ENCODE data around the gene NWD2.

The NWD2 gene

DNA sequence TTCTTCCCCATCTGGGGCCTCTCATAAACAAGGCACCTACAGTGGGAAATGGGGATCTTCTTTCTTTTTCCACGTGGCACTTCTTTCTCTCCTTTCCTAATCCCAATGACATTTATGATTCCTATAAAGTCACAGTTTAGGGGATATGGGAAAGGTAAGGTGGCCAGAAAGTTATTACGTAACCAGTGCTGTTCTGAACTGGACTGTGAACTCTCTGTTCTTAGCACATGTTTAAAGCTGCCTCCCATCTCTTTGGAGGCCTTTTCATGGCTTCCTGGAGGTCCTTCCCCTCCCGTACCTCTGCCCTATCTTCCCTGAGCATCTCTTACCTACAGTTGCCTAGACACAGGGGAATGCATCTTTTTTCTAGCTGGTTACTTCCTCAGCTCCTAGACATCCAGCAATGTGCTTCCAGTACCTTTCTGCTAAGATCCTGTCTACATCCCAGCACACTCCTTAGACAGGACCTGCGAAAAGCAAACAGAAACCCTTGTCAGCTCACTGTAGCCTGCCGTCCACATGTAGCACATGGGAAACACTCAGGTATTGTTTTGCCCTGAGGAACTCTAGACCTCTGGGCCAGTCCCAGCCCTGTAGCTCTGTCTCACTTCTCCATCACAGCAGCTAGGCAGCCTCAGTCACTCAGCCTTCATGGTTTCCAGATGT is 195.4 kb downstream of the NWD2 start:
- DNase-seq (ENCODE audit: low spot score): no peak

DNA sequence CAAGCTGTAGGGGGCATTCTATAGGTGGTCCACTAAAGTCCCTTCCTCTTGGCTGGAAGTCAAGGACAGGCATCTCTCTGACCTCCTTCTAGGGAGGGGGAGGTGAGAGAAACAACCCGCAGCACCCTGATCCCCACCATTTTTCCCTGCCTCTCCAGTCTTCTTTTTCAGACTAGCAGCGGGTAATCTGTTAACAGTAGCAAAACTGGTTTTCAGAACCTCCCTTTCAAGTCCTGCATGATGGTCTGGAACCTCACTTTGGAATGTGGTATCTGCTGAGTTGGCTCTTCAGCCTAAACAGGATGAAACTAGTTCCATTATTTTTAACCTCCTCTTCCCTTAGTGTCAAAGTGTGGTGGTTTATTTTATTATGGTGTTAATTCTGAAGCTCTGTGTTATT is 196.0 kb downstream of the NWD2 start:
- no peak for DNase-seq (ENCODE audit: low spot score)

DNA sequence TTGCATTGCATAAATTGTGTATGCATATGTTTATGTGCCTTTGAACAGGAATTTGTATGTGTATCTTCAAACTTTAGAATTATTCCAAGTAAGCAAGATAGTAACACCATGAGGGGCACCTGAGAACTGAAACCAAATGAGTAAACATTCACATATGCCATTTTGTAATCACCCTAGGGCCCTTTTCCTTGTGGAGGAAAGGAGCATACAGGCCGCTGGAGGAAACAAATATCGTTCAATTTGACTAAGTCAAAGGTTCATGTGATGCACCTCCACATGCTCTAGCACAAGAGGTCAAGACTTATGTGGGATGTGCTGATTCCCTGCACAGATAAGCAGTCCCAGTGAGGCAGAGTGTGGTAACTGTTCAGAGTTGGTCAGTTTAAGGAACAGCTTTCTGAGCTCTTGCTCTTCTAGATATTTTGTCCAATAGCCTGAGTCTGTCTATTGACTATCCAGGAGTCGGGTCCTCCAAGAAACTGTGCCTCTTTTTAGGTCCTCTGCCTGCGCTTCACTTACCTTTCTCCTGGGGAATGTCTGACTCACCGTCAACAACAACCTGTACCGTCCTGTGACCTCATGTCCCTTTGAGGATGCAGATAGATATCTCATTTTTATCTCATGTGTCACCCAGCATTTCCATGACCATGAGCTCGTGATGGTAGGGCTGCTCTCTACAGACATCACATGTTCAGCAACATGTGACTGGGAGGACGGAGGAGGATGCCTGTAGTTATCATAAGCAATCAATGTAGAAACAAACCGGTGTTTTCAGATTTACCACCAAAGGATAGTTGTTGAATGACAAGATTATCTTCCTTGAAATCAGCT is 196.9 kb downstream of the NWD2 start:
- DNase-seq (ENCODE audit: low spot score): no peak

DNA sequence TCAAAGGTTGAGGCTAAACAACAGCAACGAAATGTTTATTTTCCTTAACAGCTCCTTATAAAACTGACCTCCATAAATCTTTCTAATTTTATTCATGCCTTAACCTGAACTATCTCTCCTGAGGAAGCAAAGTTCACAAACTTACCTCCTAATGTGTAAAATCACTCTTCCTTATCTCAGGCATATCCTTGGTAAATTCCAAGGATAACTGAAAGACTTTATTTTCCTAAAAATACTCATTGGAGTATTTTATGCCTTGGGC is 197.4 kb downstream of the NWD2 start:
- no peak for DNase-seq (ENCODE audit: low spot score)

DNA sequence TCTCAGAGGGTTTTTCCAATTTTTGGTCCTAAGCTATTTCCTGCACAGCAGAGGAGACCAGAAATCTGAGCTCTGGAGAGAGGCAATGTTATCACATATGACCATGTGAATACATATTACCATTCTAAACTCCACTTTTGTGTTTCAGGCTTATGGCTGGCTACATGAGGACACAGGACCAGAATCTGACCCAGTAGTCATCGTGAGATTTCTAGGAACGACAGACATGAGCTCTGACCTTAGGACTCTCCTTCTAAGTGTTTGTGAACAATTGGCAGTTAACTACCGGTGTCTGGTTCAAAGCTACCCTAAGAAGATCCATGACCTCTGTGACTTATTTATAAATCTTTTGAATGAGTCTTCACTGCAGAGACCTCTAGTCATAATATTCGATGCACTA is 198.6 kb downstream of the NWD2 start:
- DNase-seq (ENCODE audit: low spot score): no peak

DNA sequence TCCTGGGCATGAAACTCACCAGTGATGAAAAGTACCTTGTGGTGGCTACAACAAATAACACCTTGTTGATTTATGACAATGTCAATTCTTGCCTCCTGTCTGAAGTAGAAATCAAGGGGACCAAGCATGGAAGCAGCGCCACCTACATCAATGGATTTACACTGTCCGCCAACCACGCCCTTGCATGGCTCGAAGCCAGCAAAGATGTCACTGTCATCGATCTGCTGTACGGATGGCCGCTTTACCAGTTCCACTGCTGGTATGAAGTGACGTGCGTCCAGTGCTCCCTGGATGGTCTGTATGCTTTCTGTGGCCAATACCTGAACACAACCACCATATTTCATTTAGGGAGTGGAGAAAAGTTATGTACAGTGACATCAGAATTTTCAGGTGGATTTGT is 200.5 kb downstream of the NWD2 start:
- no peak for DNase-seq (ENCODE audit: low spot score)

DNA sequence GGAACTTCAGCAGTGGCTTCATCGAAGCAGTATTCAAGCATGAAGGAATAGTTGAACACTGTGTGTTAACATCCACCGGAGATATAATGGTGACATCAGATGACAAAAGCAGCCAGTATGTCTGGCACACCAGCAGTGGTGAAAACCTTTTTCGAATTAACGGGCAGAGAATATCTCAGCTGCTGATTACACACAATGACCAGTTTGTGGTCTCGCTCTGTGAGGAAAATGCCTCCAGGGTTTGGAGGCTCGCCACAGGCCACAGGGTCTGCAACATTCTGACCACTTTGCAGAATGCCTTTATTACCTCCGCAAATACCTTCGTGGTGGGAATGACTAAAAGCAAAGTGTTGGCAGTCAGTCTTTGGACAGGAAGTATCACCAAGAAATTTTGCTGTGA is 201.5 kb downstream of the NWD2 start:
- DNase-seq (ENCODE audit: low spot score): no peak

DNA sequence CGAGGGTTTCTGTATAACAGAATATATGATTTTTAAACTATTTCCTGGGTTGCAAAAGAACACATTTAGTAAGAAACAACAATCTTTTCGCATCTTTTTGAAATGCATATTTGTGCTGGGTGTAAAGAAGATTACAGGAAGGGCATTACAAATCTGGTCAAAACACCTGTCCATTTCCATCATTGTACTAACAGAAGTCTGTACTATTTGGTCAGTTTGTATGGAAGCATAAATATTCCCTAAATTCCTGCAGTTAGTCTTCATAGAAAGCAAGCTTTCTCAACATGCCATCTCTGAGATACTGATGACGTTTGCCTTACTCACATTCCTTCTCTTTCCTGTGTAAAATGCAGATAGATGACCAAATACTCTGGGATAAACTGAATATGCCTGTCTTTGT is 203.3 kb downstream of the NWD2 start:
- no peak for DNase-seq (ENCODE audit: low spot score)

DNA sequence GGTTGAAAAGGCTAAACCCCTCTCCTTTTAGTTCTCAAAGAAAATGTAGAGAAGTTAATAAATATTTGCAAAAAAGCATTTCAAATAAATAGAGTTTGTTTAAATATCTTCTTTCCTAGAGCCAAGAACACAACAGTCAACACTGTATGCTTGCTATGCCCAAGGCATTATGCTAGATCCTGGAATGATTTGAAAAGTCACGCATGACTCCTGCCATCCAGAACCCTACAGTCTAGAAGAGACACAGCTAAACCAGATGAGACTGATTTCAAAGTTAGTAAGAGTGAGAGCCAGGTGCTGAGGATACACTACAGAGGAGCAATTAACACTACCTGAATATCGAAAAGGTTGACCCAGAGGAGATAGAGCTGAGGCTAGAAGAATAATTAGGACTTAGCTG is 205.8 kb downstream of the NWD2 start:
- no peak for DNase-seq (ENCODE audit: low spot score)

DNA sequence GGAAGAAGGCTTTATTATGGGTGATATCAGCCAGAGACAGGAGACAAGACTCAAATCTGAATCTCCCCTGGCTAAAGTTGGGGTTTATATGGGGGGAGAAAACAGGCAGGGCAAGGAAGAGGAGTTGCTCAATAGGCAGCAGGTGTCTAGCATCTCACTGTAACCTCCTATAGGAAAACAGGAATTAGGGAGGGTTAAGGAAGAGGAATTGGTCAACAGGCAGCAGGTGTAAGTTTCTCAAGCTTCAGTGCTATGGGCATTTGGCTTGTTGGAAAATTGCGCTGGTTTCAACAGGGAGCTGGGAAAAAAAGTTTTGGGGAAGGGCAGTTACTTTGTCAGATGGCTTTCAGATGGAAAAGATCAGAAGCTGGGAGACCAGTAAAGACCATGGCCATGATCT is 206.4 kb downstream of the NWD2 start:
- no peak for DNase-seq (ENCODE audit: low spot score)

DNA sequence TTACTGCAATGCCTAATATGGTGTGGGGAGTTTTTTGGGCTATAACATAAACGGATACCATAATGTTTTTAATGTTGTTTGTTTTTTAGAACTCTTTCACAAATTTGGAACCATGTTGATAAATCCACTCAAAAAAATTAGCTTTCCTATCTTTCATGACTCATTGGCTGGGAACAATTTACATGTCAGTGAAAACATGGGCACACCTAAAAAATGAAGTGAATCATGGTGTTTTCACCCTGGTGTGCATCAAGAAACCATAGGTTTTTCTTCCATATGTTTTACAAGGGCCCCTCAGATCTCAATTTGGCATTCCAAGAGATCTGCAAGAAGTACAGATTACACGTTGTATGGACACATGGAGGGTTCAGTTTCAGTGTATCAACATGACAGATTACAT is 207.1 kb downstream of the NWD2 start:
- DNase-seq (ENCODE audit: low spot score): no peak

DNA sequence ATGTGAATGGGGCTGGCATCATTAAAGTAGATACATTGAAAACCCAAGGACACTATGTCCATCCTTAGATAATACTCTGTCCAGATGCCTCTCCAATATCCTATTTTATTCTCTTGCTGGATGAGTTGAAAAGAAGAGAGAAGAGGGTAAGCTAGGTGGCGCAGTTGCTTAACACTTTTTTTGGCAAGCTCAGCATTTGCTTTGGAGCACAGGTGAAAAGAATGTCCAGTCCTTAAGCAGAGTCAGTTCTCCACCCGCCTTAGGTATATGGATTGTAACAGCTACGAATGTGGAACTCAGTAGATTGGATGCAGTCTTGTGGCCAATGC is 208.4 kb downstream of the NWD2 start:
- peak; percentile 75 for DNase-seq (ENCODE audit: low spot score)

DNA sequence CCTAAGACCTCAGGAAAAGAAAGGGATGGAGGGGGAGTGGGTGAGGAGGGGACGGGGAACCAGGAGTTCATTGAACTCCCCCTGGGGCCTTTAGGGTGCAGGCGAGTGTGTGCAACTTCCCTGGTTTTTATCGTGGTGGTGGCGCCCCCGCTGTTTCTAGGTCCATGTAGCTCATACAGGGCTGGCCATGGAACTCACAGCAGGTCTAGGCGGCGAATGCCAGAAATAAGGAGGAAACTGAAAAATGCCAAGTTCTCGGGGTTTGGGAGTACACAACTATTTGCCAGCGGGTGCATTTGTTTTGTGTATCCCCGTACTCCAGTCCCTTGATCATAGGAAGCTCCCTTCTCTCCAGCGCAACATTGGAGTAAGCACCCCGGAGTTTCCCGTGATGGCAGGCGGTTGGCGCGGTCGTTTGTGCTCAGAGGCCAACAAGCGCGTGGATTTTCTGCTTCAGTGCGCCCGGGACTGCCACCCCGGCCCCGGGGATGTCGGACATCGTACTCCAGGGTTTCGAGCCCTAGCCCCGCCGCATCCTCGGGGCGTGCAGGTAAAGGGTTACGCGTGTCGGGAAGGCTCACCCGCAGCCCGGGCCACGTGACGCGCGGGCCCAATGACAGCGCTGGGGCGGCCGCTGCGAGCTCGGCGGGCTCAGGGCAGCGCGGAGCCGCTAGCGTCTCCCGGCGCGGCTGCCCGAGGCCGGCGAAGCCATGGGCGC is 208.9 kb downstream of the NWD2 start:
- DNase-seq (ENCODE audit: low spot score): peak; percentile 45

DNA sequence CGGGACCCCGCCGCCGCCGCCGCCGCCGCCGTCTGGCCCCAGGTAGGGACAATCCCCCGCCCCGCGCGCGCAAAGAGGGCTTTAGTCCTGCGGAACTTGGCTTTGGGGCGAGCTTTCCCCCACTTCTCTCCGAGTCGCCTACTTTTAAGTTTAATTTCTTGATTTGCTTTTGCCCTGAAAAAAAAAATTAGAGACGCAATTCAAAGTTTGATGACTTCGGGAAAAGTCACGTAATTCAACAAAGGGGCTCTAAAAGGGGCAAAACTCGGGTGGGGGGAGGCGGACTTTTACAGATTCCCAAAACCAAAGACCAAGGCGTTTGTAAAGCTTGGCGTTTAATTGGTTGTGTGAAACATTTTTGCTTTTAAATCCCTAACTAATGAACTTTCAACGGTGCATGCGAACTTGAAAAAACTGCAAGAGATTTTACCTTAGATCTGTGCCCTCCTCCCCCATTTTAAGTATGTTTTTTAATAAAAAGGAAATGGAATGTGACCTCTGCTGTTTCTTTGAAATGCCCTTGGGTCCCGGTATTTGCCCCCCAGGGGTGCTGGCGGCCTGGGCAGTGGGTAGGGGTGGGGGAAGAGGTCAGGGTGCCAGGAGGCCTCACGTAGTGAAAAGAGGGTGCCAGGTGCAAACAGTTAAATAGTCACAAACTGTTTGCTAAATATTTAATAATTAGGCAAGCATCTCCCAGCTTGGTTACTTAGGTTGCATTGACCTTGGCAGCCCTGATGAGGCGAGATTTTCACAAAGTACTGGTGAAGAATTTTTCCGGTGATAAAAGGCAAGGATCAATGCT is 209.7 kb downstream of the NWD2 start:
- DNase-seq (ENCODE audit: low spot score): no peak

DNA sequence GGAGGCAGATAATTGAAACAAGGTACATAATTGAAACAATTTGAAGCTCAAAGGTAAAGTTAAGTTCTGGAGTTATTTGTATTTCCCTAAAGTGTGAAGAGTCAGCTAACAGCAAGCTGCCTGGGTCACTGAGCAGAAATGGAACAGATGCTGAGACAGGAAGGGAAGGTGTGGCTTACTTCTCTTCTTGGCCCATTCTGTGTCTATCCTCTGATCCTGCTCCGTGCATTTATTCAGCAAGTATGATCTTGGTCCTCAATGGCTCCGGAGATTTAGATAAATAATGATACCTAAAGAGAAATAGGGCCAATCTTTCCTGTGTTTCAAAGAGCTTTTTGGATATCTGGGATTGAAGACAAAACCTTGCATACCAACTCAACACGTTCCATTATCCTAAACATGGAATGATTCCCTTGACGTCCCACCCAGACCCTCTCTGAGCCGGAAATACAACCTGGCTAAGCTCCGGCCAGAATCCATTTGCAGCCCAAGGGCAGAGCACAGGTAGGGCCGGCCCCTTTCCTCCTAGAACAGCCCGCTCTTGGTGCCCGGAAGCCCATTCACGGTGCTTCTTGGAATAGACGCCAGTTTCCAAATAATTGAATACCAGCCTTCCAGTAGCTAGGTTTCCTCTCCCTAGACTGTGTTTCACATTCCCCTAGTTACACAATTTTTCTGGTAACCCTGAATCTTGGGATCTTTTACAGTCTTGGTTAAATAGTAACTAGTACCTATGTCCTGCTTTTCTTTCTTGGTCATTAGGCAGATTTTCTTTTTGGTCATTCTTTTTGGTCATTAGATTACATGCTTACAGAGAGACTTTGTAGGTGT is 211.0 kb downstream of the NWD2 start:
- no peak for DNase-seq (ENCODE audit: low spot score)

DNA sequence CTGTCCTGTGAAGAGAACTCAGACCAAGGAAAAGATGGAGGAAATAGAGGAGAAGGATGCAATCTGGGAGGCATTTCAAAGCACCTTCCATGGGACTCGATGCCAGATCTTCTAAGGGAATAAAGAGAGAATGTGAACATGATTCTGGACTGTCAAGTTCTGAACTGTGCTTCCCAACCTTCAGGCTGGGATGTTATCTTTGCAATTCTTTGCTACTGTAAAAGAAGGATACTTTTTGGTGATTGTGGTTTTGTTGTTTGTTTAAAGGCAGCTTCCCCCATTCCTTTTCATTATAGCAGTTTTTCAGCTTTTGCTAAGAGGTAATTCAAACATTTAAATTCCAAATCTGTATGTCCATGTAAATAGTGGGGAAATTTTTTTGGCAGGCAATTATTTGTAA is 217.3 kb downstream of the NWD2 start:
- no peak for DNase-seq (ENCODE audit: low spot score)

DNA sequence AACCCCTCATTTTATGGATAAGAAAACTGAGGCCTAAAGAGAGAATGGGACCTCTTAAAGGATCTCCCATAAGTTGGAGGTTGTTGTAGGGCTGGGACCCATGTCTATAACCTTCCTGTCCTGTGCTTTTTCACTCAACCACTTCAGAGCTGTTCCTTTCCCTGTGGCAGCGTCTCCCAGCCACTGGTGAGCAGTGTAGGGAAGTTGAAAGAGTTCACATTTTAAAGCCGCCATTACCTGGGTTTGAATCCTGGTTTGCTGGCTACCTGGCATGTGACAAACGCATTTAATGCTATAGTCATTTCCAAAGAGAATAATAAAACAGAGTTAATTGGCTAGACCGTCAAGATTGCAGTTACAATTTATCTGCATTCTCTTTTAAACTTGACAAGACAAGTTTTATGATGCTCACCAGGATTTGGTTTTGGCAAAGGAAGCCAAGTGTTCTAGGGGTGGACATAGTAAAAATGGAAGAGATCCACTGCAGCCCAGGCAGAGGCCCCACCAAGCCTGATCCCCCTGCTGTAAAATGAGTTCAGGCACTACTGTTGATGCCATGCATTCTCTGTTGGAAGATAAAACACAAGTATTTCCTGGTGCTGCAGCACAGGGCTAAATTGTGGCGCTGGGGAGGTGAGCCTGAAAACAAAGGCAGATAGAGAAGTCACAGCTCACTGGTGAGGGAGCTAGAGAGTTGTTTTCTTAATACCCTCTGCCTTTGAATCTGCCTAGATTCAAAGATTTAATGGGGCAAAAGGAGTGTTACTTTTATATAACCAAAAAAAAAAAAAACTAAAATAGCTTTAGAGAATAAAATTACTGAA is 218.7 kb downstream of the NWD2 start:
- no peak for DNase-seq (ENCODE audit: low spot score)

DNA sequence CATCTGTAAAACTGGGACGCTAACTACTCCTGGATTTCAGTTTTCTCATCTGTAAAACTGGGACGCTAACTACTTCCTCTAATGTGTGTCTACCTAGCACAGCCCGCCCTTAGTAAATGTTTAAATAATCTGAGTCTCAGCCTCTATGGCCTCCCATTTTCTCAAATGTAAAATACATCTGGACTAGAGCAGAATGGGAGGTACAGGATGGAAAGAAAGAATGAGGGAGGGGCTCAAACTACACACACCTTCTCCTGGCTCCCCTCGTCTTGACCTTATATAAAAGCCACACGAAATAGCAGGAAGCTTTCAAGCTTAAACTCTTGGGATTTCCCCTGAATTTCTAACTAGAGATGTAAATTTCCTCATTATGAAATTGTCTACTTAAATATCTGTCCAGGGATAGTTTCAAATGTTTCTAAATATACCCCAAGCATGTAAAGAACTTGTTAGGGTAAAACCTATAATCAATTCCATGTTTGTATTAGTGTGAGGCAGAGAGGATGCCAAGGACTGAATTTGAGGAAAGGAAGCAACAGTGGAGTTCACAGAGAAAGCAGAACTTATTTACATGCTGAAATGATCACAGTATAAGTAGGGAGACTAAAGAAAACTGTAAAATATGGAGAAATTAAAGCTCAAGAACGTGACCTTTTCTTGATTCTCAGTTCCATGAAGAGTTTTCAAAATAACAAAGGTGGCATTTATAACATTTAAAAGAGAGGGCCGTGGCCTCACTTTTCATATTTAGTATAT is 220.0 kb downstream of the NWD2 start:
- DNase-seq (ENCODE audit: low spot score): no peak

DNA sequence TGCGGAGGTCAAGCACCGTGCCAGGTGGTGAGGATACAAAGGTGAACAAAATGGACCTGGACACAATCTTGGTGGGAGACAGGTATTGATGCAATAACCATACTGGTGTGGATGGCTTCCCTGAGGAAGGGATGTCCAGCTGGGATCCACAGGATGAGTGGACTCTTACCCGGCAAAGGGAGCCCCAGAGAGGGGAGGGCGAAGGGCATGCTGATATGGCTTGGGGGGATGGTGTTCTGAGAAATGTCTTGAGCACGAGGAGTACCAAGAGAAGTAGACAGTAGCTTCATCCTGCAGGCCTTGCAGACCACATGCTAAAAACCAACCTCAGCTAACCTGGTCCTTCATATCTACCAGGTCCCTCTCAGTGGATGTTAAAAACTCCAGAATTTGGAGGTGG is 220.8 kb downstream of the NWD2 start:
- no peak for DNase-seq (ENCODE audit: low spot score)

DNA sequence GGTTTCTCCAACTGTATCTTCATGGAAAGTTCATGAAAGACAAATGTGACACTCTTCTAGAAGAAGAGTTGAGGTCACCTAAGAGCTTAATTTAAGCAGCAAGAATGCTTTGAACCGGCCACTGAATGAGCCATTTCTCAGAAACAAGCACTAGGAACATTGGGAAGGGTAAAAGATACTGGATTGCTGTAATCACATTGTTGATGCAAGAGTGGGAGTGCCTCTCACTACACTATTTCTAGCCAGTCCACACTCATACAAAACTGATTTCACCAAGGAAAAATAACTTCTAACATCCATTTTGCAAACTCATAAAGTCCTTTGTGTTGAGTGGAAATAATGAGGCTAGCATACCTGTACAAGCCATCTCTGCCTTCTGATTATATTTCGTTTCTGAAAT is 221.3 kb downstream of the NWD2 start:
- no peak for DNase-seq (ENCODE audit: low spot score)
